Measurements from ENCODE around the gene SYT2. TPM values are rescaled to one million over a fixed set of nuclear protein-coding genes. Genes with fewer than 3 reads are reported as not detected.
A peak's percentile ranks its signal among the peaks of the same experiment; 100 is the strongest.
"Not testable (repeated sequence)": the region's sequence is repeated elsewhere in the genome, so short reads cannot be mapped to it uniquely, and the experiment has no call there.

The SYT2 gene
- total RNA-seq, 2 donors from 2014 or later: not detected

GRCh38 chr1:202569393-202570322, 140.6 kb downstream of the SYT2 start:
- DNase-seq (no peak), ATAC-seq (no peak)
- intact Hi-C loops (cut with DNase I): loop anchor here (10.0 kb wide), 1 partner anchor 65 kb away; no protein-coding TSS in a partner anchor

- DNase-seq: no peak
- intact Hi-C loops (cut with DNase I): no loop called here
- ATAC-seq: no peak
Observed at GRCh38 chr1:202568826-202569225, 141.4 kb downstream of the SYT2 start.

GRCh38 chr1:202568410-202568809, 141.8 kb downstream of the SYT2 start:
- intact Hi-C loops (cut with DNase I): no loop called here
- no peak for DNase-seq
- no peak for ATAC-seq

- peak in 1 of 2 donors; percentile 55 for ATAC-seq
- no peak for DNase-seq
- intact Hi-C loops (cut with DNase I): no loop called here
Observed at GRCh38 chr1:202567738-202568137, 142.5 kb downstream of the SYT2 start.

- intact Hi-C loops (cut with DNase I): no loop called here
- DNase-seq: no peak
- ATAC-seq: peak in 1 of 2 donors; percentile 61
Observed at GRCh38 chr1:202565890-202566602, 144.2 kb downstream of the SYT2 start.

- DNase-seq: no peak
- intact Hi-C loops (cut with DNase I): no loop called here
- ATAC-seq: no peak
Observed at GRCh38 chr1:202564958-202565495, 145.2 kb downstream of the SYT2 start.

- ATAC-seq: no peak
- intact Hi-C loops (cut with DNase I): no loop called here
- DNase-seq: no peak
Observed at GRCh38 chr1:202563818-202564217, 146.4 kb downstream of the SYT2 start.

- ATAC-seq (peak in 1 of 2 donors; percentile 41), DNase-seq (no peak)
- intact Hi-C loops (cut with DNase I): no loop called here
Observed at GRCh38 chr1:202562444-202563060, 147.7 kb downstream of the SYT2 start.

GRCh38 chr1:202561726-202562443, 148.4 kb downstream of the SYT2 start:
- intact Hi-C loops (cut with DNase I): no loop called here

GRCh38 chr1:202561240-202561639, 149.0 kb downstream of the SYT2 start:
- intact Hi-C loops (cut with DNase I): no loop called here
- no peak for ATAC-seq
- no peak for DNase-seq

More at GRCh38 chr1:202561726-202562443, 148.4 kb downstream of the SYT2 start:
- ATAC-seq (peak in 1 of 2 donors; percentile 37), DNase-seq (no peak)

- intact Hi-C loops (cut with DNase I); DNase-seq: not testable (repeated sequence)
Observed at GRCh38 chr1:202557662-202558061, 152.6 kb downstream of the SYT2 start.

GRCh38 chr1:202556037-202556436, 154.2 kb downstream of the SYT2 start:
- ATAC-seq; intact Hi-C loops (cut with DNase I); DNase-seq: not testable (repeated sequence)

More at GRCh38 chr1:202557662-202558061, 152.6 kb downstream of the SYT2 start:
- not testable (repeated sequence) for ATAC-seq

GRCh38 chr1:202554619-202555018, 155.6 kb downstream of the SYT2 start:
- intact Hi-C loops (cut with DNase I); ATAC-seq; DNase-seq: not testable (repeated sequence)

GRCh38 chr1:202553560-202554038, 156.7 kb downstream of the SYT2 start:
- ATAC-seq (peak; percentile 80 to 95), DNase-seq (no peak)
- intact Hi-C loops (cut with DNase I): no loop called here

- DNase-seq; ATAC-seq; intact Hi-C loops (cut with DNase I): not testable (repeated sequence)
Observed at GRCh38 chr1:202553078-202553477, 157.2 kb downstream of the SYT2 start.

GRCh38 chr1:202552615-202553014, 157.6 kb downstream of the SYT2 start:
- ATAC-seq; DNase-seq; intact Hi-C loops (cut with DNase I): not testable (repeated sequence)

- DNase-seq (no peak), ATAC-seq (no peak)
- intact Hi-C loops (cut with DNase I): no loop called here
Observed at GRCh38 chr1:202551683-202552082, 158.6 kb downstream of the SYT2 start.

- intact Hi-C loops (cut with DNase I); ATAC-seq; DNase-seq: not testable (repeated sequence)
Observed at GRCh38 chr1:202550088-202550487, 160.2 kb downstream of the SYT2 start.
